ENCODE results near the gene OSM.

DNA sequence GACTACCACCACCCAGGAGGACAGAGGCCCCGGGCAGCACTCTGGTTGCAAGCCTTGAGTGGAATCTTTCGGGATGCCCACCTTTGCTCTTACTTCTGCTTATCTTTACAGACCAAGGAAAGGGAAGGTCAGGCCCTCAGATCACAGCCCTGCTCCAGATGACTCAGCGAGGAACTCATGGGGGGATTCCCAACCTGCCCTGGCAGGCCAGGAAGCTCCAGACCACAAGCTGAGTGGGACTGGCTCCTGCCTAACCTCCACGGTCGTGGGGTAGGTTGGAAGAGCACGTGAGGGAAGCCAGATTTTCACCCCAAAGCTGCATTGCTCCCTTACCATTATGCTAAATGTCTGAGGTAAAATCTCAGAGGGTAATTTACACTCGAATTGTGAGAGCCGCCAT is 48.3 kb upstream of the OSM start:
- no peak for TF ChIP-seq POLR2A (IDR thresholded peaks at IDR 0.05)
- TF ChIP-seq, protein P1, sequence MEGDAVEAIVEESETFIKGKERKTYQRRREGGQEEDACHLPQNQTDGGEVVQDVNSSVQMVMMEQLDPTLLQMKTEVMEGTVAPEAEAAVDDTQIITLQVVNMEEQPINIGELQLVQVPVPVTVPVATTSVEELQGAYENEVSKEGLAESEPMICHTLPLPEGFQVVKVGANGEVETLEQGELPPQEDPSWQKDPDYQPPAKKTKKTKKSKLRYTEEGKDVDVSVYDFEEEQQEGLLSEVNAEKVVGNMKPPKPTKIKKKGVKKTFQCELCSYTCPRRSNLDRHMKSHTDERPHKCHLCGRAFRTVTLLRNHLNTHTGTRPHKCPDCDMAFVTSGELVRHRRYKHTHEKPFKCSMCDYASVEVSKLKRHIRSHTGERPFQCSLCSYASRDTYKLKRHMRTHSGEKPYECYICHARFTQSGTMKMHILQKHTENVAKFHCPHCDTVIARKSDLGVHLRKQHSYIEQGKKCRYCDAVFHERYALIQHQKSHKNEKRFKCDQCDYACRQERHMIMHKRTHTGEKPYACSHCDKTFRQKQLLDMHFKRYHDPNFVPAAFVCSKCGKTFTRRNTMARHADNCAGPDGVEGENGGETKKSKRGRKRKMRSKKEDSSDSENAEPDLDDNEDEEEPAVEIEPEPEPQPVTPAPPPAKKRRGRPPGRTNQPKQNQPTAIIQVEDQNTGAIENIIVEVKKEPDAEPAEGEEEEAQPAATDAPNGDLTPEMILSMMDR (IDR thresholded peaks at IDR 0.05) = no peak

Measured in thyroid gland (tissue), 4 donors.